ENCODE results near the gene SDHC. TPM values are rescaled to one million over a fixed set of nuclear protein-coding genes. Genes with fewer than 3 reads are reported as not detected.

The SDHC gene
- total and polyA plus RNA-seq, 2 experiments from 2014 or later, result 84.4 to 107 TPM

DNA sequence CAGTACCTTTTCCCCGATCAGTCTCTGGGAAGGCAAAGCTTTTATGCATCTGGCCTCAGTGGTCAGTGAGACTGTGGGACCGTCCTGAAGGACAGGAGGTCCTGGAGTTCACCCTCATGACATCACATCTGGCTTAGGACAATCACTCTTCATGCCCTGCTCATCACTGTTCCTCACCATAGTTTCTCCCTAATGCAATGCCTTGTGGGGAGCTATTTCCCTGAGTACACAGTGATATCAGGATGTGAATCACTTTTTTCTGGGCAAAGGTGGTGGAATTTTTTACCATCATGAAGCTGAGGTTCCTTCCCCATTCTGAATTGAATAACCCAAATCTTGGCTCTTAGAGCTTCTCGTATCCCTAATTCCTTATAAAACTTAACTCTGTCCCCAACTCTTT lies 88.3 kb downstream of the SDHC start (continued):
- TF ChIP-seq REST (IDR thresholded peaks at IDR 0.05; ENCODE audit: unreplicated experiment) (no peak), CREB1 (CRISPR knock-in tag; IDR thresholded peaks at IDR 0.05; ENCODE audit: low read depth) (no peak), ETS1 (IDR thresholded peaks at IDR 0.05) (no peak), EZH2phosphoT487 (IDR thresholded peaks at IDR 0.05; ENCODE audit: unreplicated experiment) (no peak), EZH2 (IDR thresholded peaks at IDR 0.05; ENCODE audit: low read depth, unreplicated experiment) (no peak), CTCF (conservative IDR thresholded peaks at IDR 0.05; ENCODE audit: low read depth in 2 of 2) (no peak)

GRCh38 chr1:161404051-161404597 lies 89.9 kb downstream of the SDHC start:
- DNase-seq (ENCODE audit: low spot score), result no peak
- H3K4me1 Mint-ChIP-seq, result peaks cover 18% of the 10 kb centered on the region
- Histone ChIP-seq H3F3A (replicated peaks; ENCODE audit: low read depth) (peaks cover 7% of the 10 kb centered on the region; the same call in 1 of the 2 replicates), H2AFZ (no peak overlapping the region), H3K4me2 (no peak overlapping the region), H3K4me1 (ENCODE audit: insufficient read depth) (peaks cover 16% of the 10 kb centered on the region), H3K4me3 (no peak overlapping the region), H3K36me3 (ENCODE audit: insufficient read depth) (no peaks in the 10 kb centered on the region), H3K27me3 (ENCODE audit: insufficient read depth) (no peaks in the 10 kb centered on the region), H3K79me2 (replicated peaks; ENCODE audit: insufficient read depth) (no peaks in the 10 kb centered on the region), H4K20me1 (replicated peaks; ENCODE audit: insufficient read depth) (no peaks in the 10 kb centered on the region), H3K27ac (ENCODE audit: low read depth) (no peak overlapping the region), H3K9me2 (ENCODE audit: insufficient read depth) (no peaks in the 10 kb centered on the region)
- H3K27ac Mint-ChIP-seq, result no peak overlapping the region
- peaks cover 13% of the 10 kb centered on the region for H3K27me3 Mint-ChIP-seq (ENCODE audit: insufficient read depth, low read depth, poor library complexity)
- peaks cover 9% of the 10 kb centered on the region; the same call in 2 of the 3 replicates for H3K9me3 Mint-ChIP-seq
- no peak for ATAC-seq
- H3K4me3 Mint-ChIP-seq, result no peak overlapping the region
- peaks cover 3% of the 10 kb centered on the region; the same call in 2 of the 3 replicates for H3K36me3 Mint-ChIP-seq (ENCODE audit: low read depth)
- TF ChIP-seq EZH2phosphoT487 (IDR thresholded peaks at IDR 0.05; ENCODE audit: unreplicated experiment) (no peak), CREB1 (CRISPR knock-in tag; IDR thresholded peaks at IDR 0.05; ENCODE audit: low read depth) (no peak), REST (IDR thresholded peaks at IDR 0.05; ENCODE audit: unreplicated experiment) (no peak), NANOG (IDR thresholded peaks at IDR 0.05; ENCODE audit: borderline replicate concordance) (no peak), ZNF331 (CRISPR knock-in tag; IDR thresholded peaks at IDR 0.05; ENCODE audit: low read depth) (no peak), ZNF114 (CRISPR knock-in tag; IDR thresholded peaks at IDR 0.05) (no peak), EZH2 (IDR thresholded peaks at IDR 0.05; ENCODE audit: low read depth, unreplicated experiment) (no peak), JUNB (IDR thresholded peaks at IDR 0.05; ENCODE audit: unreplicated experiment) (no peak)

Measured in GM23338 (cell line).